A673 (cell line): ENCODE results near the gene TIAM1. TPM values are rescaled to one million over a fixed set of nuclear protein-coding genes. Genes with fewer than 3 reads are reported as not detected.

ENCODE experiments used
- BruUV-seq: library from RNA; stranded (reverse); fragments of 400-500 nt; replicated peaks from 2 replicates; lab custom pipeline; 2021; lab: Mats Ljungman, UMichigan
- CTCF ChIA-PET: fragments of 300-600 bp; sonication (Branson Sonifier 250); formaldehyde crosslinking; loops from one replicate; lab custom pipeline; 2022; ENCODE audit warnings: antibody characterized with exemption; lab: Charles Lee
- POLR2A ChIA-PET: fragments of 300-600 bp; sonication (Branson Sonifier 250); formaldehyde crosslinking; loops from one replicate; lab custom pipeline; 2022; ENCODE audit warnings: antibody characterized with exemption; ENCODE audit not compliant: low non-redundant PET; lab: Charles Lee
- DNase-seq: peaks from one replicate; pipeline ENCODE4 v3.0.0-alpha.2; 2015; ENCODE audit warnings: low spot score
- H3K27ac ChIP-seq: fragments of 200-600 bp; sonication (generic); 2 replicates; pipeline ENCODE4 v1.5.1; 2016; ENCODE audit warnings: mixed run types, low read depth, mild to moderate bottlenecking, mixed read lengths, antibody characterized with exemption, low read length; ENCODE audit not compliant: poor library complexity, severe bottlenecking
- H3K27me3 ChIP-seq: fragments of 200-600 bp; sonication (generic); replicated peaks from 2 replicates; pipeline ENCODE4 v1.6.1; 2017; ENCODE audit warnings: mixed run types, low read depth, mild to moderate bottlenecking, mixed read lengths, antibody characterized with exemption, low read length; ENCODE audit not compliant: insufficient read depth, poor library complexity
- H3K36me3 ChIP-seq: fragments of 200-600 bp; sonication (generic); 2 replicates; pipeline ENCODE4 v1.6.1; 2016; ENCODE audit warnings: mixed run types, mild to moderate bottlenecking, mixed read lengths, antibody characterized with exemption, low read length; ENCODE audit not compliant: insufficient read depth, poor library complexity, severe bottlenecking
- H3K4me1 ChIP-seq: fragments of 200-600 bp; sonication (generic); 2 replicates; pipeline ENCODE4 v1.6.1; 2017; ENCODE audit warnings: mixed run types, mild to moderate bottlenecking, mixed read lengths, antibody characterized with exemption, low read length; ENCODE audit not compliant: insufficient read depth, poor library complexity, severe bottlenecking
- H3K4me3 ChIP-seq: fragments of 200-600 bp; sonication (generic); 2 replicates; pipeline ENCODE4 v1.5.1; 2016; ENCODE audit warnings: low read depth, mixed run types, mild to moderate bottlenecking, mixed read lengths, low read length; ENCODE audit not compliant: poor library complexity, severe bottlenecking
- H3K9me3 ChIP-seq: fragments of 200-600 bp; sonication (generic); 2 replicates; pipeline ENCODE4 v1.6.1; 2016; ENCODE audit warnings: mixed run types, low read depth, mild to moderate bottlenecking, mixed read lengths, antibody characterized with exemption, low read length; ENCODE audit not compliant: poor library complexity, severe bottlenecking
- EZH2 ChIP-seq: fragments of 200-600 bp; sonication (generic); IDR thresholded peaks from 2 replicates; pipeline ENCODE4 v1.6.1; 2017; ENCODE audit warnings: borderline replicate concordance, low read depth, mild to moderate bottlenecking, mixed read lengths, antibody characterized with exemption, low read length; ENCODE audit not compliant: poor library complexity, severe bottlenecking
- intact Hi-C: fragments of 100-400 bp; cut with micrococcal nuclease; formaldehyde crosslinking; loops from one replicate; pipeline ENCODE4 v1.10.0; 2022; ENCODE audit not compliant: unreplicated experiment
- total RNA-seq: library from RNA; stranded (reverse); gene quantifications from 2 replicates; pipeline ENCODE4 v1.2.3, GENCODE V29; 2021
- TF ChIP-seq, protein P1 (sequence below): fragments of 300-800, 200-600 bp; sonication (generic); conservative IDR thresholded peaks from 2 replicates; pipeline ENCODE4 v1.5.1; 2017; ENCODE audit warnings: low read depth, mild to moderate bottlenecking, antibody characterized with exemption, low read length, moderate library complexity, mixed read lengths

TIAM1 gene
- total RNA-seq, 1 experiment from 2014 or later = 9.6 TPM

DNA sequence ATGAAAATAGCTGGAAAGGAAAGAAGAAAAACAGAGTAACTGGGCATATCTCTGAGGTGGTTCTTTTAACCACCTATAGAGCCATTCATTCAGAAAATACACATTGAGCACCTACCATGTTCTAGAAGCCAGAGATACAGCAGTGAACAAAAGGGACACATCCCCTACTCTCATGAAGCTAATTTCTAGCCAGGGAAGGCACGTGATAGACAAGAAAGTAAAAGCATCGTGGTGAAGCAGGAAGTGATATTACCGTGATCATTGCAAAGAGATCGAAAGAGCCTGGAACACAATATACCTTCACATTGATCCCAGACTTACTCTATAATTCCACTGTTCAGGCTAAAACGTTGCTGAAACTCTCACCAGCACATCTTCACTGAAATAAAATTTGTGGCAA lies 76.0 kb downstream of the TIAM1 start:
- POLR2A ChIA-PET = no interaction called here
- DNase-seq = no peak
- no TSS peak for BruUV-seq
- Histone ChIP-seq H3K36me3 (no peaks in the 10 kb centered on the region), H3K27me3 (no peaks in the 10 kb centered on the region), H3K4me3 (no peak overlapping the region), H3K9me3 (no peaks in the 10 kb centered on the region), H3K4me1 (no peaks in the 10 kb centered on the region), H3K27ac (no peak overlapping the region)
- no peak for TF ChIP-seq EZH2
- TF ChIP-seq, protein P1, sequence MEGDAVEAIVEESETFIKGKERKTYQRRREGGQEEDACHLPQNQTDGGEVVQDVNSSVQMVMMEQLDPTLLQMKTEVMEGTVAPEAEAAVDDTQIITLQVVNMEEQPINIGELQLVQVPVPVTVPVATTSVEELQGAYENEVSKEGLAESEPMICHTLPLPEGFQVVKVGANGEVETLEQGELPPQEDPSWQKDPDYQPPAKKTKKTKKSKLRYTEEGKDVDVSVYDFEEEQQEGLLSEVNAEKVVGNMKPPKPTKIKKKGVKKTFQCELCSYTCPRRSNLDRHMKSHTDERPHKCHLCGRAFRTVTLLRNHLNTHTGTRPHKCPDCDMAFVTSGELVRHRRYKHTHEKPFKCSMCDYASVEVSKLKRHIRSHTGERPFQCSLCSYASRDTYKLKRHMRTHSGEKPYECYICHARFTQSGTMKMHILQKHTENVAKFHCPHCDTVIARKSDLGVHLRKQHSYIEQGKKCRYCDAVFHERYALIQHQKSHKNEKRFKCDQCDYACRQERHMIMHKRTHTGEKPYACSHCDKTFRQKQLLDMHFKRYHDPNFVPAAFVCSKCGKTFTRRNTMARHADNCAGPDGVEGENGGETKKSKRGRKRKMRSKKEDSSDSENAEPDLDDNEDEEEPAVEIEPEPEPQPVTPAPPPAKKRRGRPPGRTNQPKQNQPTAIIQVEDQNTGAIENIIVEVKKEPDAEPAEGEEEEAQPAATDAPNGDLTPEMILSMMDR = no peak
- intact Hi-C loops = no loop called here
- CTCF ChIA-PET = no interaction called here

DNA sequence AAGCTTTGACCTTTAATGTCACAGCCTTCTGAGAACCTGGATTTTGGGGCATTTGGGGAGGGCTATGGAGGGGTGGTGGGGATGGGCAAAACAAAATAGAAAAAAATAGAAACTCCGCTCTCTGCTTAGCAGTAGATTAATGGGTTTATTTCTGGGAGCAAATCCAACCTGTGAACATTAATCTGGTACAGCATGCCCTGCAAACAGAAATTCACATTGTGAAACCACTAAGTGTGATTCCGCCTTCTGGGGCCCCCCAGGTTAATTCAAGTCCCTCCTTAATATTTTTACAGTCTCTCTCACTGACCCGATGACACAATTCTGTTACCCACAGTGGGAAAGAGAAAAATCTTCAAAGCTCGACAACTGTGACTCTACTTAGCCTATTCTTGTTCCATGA lies 76.4 kb downstream of the TIAM1 start:
- ChIA-PET CTCF (no interaction called here), POLR2A (no interaction called here)
- Histone ChIP-seq H3K4me1 (no peaks in the 10 kb centered on the region), H3K27ac (no peak overlapping the region), H3K4me3 (no peak overlapping the region), H3K9me3 (no peaks in the 10 kb centered on the region), H3K36me3 (no peaks in the 10 kb centered on the region), H3K27me3 (no peaks in the 10 kb centered on the region)
- no peak for TF ChIP-seq EZH2
- TF ChIP-seq, protein P1 = no peak
- intact Hi-C loops = no loop called here
- DNase-seq = no peak
- BruUV-seq = no TSS peak

GRCh38 chr21:31266241-31266640 lies 77.8 kb downstream of the TIAM1 start:
- Histone ChIP-seq H3K9me3 (no peaks in the 10 kb centered on the region), H3K27me3 (no peaks in the 10 kb centered on the region), H3K4me1 (no peaks in the 10 kb centered on the region), H3K4me3 (no peak overlapping the region), H3K36me3 (no peaks in the 10 kb centered on the region), H3K27ac (no peak overlapping the region)
- BruUV-seq = no TSS peak
- no peak for DNase-seq
- ChIA-PET POLR2A (no interaction called here), CTCF (no interaction called here)
- TF ChIP-seq, protein P1 = no peak
- TF ChIP-seq EZH2 = no peak
- intact Hi-C loops = no loop called here
